ENCODE data around the gene FLNB.

Gene FLNB

DNA sequence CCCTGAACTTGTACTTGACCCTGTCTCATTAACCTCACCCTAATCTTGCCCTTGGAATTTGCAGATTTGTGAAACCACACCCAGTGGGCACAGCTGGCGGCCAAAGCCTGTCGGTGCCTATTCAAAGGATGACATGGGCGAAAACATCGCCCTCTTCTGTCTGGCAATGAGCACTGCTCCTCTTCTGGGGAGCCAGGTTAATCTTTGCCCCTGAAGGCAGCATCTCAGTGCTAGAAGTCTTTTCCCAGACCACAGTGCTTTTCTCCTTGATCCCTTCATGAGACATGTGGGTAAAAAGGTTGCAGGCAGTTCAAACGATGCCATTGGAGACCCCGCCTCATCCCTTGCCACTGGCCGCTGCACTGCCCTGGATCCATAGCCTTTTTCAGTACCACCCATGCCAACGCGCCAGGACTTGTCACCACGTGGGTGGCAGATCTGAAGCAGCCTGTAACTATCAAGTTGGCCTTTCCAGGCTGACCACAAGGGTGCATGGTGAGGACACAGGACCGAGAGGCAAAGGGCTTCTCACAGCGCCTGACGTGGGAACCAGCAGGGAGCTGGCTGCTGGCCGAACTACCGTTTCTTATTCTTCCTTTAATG, 209.1 kb downstream of the FLNB start:
- DNase-seq, result peak; percentile 67

DNA sequence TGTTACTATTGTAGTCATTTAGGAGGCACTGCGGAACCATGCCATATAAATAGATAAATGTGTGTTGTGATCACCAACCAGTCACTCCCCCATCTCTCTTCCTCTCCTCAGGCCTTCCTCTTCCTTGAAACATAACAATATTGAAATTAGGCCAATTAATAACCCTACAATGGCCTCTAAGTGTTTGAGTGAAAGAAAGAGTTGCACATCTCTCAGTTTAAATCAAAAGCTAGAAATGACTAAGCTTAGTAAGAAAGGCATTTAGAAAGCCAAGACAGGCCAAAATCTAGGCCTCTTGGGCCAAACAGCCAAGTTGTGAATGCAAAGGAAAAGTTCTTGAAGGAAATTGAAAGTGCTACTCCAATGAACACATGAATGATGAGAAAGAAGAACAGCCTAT, 210.7 kb downstream of the FLNB start:
- no peak for DNase-seq

All from CD4-positive, alpha-beta T cell treated with Interleukin-6 for 4 hours (primary cell).